ENCODE measurements around the gene GPC1. TPM values are rescaled to one million over a fixed set of nuclear protein-coding genes. Genes with fewer than 3 reads are reported as not detected.

The GPC1 gene
- total RNA-seq, 1 donor from 2014 or later, result 4.5 TPM

- H3K27ac Mint-ChIP-seq (ENCODE audit: unreplicated experiment), result no peak overlapping the region
- H3K9me3 Mint-ChIP-seq (ENCODE audit: unreplicated experiment), result no peaks in the 10 kb centered on the region
- no peaks in the 10 kb centered on the region for H3K4me1 Mint-ChIP-seq (ENCODE audit: unreplicated experiment)
- no peak overlapping the region for H3K4me3 Mint-ChIP-seq (ENCODE audit: unreplicated experiment)
- H3K36me3 Mint-ChIP-seq (ENCODE audit: low read depth, unreplicated experiment), result no peaks in the 10 kb centered on the region
- no peak for DNase-seq (ENCODE audit: low spot score)
- H3K27me3 Mint-ChIP-seq (ENCODE audit: unreplicated experiment), result peaks cover 5% of the 10 kb centered on the region
- TF ChIP-seq, protein P1, sequence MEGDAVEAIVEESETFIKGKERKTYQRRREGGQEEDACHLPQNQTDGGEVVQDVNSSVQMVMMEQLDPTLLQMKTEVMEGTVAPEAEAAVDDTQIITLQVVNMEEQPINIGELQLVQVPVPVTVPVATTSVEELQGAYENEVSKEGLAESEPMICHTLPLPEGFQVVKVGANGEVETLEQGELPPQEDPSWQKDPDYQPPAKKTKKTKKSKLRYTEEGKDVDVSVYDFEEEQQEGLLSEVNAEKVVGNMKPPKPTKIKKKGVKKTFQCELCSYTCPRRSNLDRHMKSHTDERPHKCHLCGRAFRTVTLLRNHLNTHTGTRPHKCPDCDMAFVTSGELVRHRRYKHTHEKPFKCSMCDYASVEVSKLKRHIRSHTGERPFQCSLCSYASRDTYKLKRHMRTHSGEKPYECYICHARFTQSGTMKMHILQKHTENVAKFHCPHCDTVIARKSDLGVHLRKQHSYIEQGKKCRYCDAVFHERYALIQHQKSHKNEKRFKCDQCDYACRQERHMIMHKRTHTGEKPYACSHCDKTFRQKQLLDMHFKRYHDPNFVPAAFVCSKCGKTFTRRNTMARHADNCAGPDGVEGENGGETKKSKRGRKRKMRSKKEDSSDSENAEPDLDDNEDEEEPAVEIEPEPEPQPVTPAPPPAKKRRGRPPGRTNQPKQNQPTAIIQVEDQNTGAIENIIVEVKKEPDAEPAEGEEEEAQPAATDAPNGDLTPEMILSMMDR (IDR thresholded peaks at IDR 0.05; ENCODE audit: unreplicated experiment), result no peak
These were observed 75.2 kb downstream of the GPC1 start for GRCh38 chr2:240510513-240511210.

- no peaks in the 10 kb centered on the region for H3K9me3 Mint-ChIP-seq (ENCODE audit: unreplicated experiment)
- H3K4me1 Mint-ChIP-seq (ENCODE audit: unreplicated experiment), result no peaks in the 10 kb centered on the region
- no peaks in the 10 kb centered on the region for H3K36me3 Mint-ChIP-seq (ENCODE audit: low read depth, unreplicated experiment)
- H3K27me3 Mint-ChIP-seq (ENCODE audit: unreplicated experiment), result peaks cover 5% of the 10 kb centered on the region
- TF ChIP-seq, protein P1 (IDR thresholded peaks at IDR 0.05; ENCODE audit: unreplicated experiment), result no peak
- no peak overlapping the region for H3K4me3 Mint-ChIP-seq (ENCODE audit: unreplicated experiment)
- DNase-seq (ENCODE audit: low spot score), result no peak
- H3K27ac Mint-ChIP-seq (ENCODE audit: unreplicated experiment), result no peak overlapping the region
These were observed 76.1 kb downstream of the GPC1 start for GRCh38 chr2:240511351-240512108.

DNA sequence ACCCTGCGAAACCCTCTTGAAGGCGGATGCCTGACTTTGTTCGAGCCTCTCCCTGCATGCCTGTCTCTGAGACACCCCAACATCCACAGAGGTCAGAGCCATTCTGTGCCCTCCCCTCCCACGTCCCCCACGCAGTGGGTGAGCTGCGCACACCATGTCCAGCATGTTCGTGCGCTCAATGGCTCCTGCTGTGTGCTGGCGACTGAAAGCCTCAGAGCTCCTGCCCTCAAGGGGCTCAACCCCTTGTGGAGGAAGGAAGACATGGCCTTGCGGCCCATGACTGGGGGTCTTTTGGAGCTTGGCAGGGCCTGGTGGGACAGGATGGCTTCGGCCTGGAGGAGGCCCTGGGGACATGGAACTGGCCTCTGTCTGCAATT, 76.6 kb downstream of the GPC1 start:
- no peak for DNase-seq (ENCODE audit: low spot score)
- TF ChIP-seq, protein P1 (IDR thresholded peaks at IDR 0.05; ENCODE audit: unreplicated experiment), result no peak
- Mint-ChIP-seq H3K27me3 (ENCODE audit: unreplicated experiment) (peaks cover 5% of the 10 kb centered on the region), H3K9me3 (ENCODE audit: unreplicated experiment) (no peaks in the 10 kb centered on the region), H3K4me3 (ENCODE audit: unreplicated experiment) (no peak overlapping the region), H3K36me3 (ENCODE audit: low read depth, unreplicated experiment) (no peaks in the 10 kb centered on the region), H3K27ac (ENCODE audit: unreplicated experiment) (no peak overlapping the region), H3K4me1 (ENCODE audit: unreplicated experiment) (no peaks in the 10 kb centered on the region)

DNA sequence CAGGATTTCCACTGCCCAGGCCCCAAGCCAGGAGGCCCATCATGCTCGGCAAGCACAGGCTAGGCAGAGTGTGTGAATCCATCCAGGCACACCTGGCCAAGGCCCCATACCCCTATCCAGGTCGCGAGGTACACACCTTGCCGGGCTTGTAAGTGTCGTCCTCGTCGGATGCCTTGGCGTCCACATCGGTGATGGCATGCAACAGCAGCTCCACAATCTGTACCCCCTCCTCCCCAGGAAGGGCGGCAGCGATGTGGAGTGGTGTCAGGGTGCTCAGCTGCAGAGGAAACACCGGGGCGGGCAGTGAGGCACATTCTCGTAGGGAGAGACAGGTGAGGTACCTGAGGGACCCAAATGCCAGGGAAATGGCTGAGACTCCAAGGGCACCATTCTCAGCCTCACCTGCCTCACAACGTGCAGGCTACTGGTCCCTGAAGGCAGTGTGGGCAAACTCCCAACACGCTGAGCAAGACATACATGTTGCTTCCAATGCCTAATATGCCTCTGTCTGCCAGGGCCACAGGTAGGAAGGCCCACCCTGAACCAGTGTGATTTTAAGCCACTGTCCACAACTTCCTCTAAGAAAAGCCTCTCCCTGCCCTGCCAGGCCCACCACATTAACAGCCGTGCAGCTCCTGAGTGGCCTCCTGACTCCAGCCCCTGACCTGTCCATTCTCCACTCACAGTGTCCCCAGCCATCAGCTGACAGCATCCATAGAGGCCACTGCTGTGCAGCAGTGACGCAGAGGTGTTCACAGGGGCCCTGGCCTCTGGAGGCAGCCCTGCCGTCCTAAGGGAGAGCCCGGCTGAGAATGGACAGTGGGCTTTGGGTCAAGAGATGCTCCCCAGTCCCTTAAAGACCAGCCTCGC, 77.4 kb downstream of the GPC1 start:
- TF ChIP-seq, protein P1 (IDR thresholded peaks at IDR 0.05; ENCODE audit: unreplicated experiment), result no peak
- H3K4me3 Mint-ChIP-seq (ENCODE audit: unreplicated experiment), result no peak overlapping the region
- H3K27ac Mint-ChIP-seq (ENCODE audit: unreplicated experiment), result no peak overlapping the region
- no peaks in the 10 kb centered on the region for H3K9me3 Mint-ChIP-seq (ENCODE audit: unreplicated experiment)
- H3K27me3 Mint-ChIP-seq (ENCODE audit: unreplicated experiment), result peaks cover 5% of the 10 kb centered on the region
- H3K36me3 Mint-ChIP-seq (ENCODE audit: low read depth, unreplicated experiment), result no peaks in the 10 kb centered on the region
- DNase-seq (ENCODE audit: low spot score), result no peak
- H3K4me1 Mint-ChIP-seq (ENCODE audit: unreplicated experiment), result peaks cover 3% of the 10 kb centered on the region
